ENCODE results near the gene TPK1. TPM values are rescaled to one million over a fixed set of nuclear protein-coding genes. Genes with fewer than 3 reads are reported as not detected.

TPK1 gene
- total RNA-seq, 6 experiments from 2014 or later = 3.1 to 6.7 (median 4.3) TPM

DNA sequence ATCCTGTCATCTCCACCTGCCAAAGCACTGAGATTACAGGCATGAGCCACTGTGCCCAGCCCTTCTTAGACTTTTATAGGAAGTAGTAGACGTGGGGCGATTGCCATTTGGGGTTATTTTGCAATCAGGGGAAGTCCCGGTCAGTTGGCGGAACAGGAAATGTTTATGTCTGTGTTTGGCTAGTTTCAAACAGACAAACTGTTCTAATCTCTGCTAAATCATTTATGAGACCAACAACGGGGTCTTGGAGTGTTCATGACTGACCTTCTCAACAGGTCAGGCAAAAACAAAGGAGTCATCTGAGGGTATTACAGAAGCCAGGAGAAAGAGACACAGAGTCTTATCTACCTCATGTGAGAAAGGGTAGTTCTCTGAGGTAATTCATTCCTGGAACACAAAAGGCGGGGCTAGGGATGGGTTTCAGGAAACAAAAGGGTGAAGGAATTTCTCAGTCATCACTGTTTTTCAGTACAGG, 6.6 kb upstream of the TPK1 start:
- intact Hi-C loops (cut with DNase I) = no loop called here
- ATAC-seq (peak; percentile 73 to 91 (median 80)), DNase-seq (peak in 2 of 3 donors; percentile 40 to 48)
- no peak for TF ChIP-seq POLR2A (IDR thresholded peaks at IDR 0.05)
- TF ChIP-seq, protein P1, sequence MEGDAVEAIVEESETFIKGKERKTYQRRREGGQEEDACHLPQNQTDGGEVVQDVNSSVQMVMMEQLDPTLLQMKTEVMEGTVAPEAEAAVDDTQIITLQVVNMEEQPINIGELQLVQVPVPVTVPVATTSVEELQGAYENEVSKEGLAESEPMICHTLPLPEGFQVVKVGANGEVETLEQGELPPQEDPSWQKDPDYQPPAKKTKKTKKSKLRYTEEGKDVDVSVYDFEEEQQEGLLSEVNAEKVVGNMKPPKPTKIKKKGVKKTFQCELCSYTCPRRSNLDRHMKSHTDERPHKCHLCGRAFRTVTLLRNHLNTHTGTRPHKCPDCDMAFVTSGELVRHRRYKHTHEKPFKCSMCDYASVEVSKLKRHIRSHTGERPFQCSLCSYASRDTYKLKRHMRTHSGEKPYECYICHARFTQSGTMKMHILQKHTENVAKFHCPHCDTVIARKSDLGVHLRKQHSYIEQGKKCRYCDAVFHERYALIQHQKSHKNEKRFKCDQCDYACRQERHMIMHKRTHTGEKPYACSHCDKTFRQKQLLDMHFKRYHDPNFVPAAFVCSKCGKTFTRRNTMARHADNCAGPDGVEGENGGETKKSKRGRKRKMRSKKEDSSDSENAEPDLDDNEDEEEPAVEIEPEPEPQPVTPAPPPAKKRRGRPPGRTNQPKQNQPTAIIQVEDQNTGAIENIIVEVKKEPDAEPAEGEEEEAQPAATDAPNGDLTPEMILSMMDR (IDR thresholded peaks at IDR 0.05) = no peak
- Histone ChIP-seq H3K27ac (no peak overlapping the region), H3K4me3 (no peak overlapping the region), H3K4me1 (no peaks in the 10 kb centered on the region), H3K27me3 (no peaks in the 10 kb centered on the region), H3K36me3 (no peaks in the 10 kb centered on the region), H3K9me3 (no peaks in the 10 kb centered on the region)
- WGBS (ENCODE audit: insufficient coverage, low coverage, low lambda C conversion rate, missing lambda C conversion rate) = 18% methylated on average over 6 of the region's 6 CpGs

DNA sequence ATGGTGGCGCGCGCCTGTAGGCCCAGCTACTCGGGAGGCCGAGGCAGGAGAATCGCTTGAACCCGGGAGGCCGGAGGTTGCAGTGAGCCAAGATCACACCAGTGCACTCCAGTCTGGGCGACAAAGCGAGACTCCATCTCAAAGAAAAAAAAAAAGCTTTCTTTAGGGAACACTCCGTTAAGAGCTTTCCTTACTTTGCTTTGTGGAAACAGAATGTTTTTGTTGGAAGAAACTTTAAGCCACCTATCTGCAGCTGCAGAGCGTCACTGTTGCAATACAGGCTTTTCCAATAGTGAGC, 641 bp upstream of the TPK1 start:
- intact Hi-C loops (cut with DNase I) = no loop called here
- DNase-seq (no peak), ATAC-seq (no peak)
- H3K9me3 ChIP-seq = peaks cover 0 to 3% (median 0%) of the 10 kb centered on the region in 4 donors
- peaks cover 0 to 17% (median 0%) of the 10 kb centered on the region in 4 donors for H3K4me1 ChIP-seq
- H3K4me3 ChIP-seq = peak overlapping the region; percentile 68 to 74 (median 69)
- TF ChIP-seq, protein P1 (IDR thresholded peaks at IDR 0.05) = no peak
- no peak for TF ChIP-seq POLR2A (IDR thresholded peaks at IDR 0.05)
- H3K36me3 ChIP-seq = no peaks in the 10 kb centered on the region
- H3K27ac ChIP-seq = peak overlapping the region in 2 of 3 donors; percentile 81 to 91
- H3K27me3 ChIP-seq = no peaks in the 10 kb centered on the region
- 88% methylated on average over 10 of the region's 12 CpGs for WGBS (ENCODE audit: insufficient coverage, low coverage, low lambda C conversion rate, missing lambda C conversion rate)

DNA sequence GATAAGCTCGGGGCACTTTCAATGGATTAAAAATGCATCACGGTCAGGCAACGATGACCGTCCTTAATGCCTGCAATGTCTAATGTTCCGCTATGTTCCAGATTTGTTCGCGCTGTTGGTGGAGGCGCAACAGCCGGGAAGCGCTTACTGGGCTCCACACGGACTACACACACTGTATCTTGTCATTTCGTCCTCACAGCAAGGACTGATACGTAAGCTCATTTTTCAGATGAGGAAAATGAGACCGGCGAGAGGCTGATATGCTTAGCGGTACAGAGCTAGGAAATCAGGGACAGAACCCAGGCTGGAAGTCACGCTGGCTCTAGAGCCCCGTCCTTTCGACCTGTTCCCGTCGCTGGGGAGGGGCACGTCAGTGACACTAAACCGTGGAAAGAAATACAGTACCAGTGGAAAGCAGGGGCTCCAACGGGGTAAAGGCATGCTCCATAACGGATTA, 670 bp downstream of the TPK1 start:
- H3K9me3 ChIP-seq = peaks cover 0 to 3% (median 0%) of the 10 kb centered on the region in 4 donors
- intact Hi-C loops (cut with DNase I) = no loop called here
- TF ChIP-seq POLR2A (IDR thresholded peaks at IDR 0.05) = no peak
- TF ChIP-seq, protein P1 (IDR thresholded peaks at IDR 0.05) = no peak
- H3K27ac ChIP-seq = peak overlapping the region; percentile 78 to 91 (median 81)
- 0% methylated on average over 19 of the region's 25 CpGs for WGBS (ENCODE audit: insufficient coverage, low coverage, low lambda C conversion rate, missing lambda C conversion rate)
- DNase-seq (peak; percentile 52 to 69 (median 69)), ATAC-seq (peak; percentile 62 to 71 (median 66))
- H3K4me1 ChIP-seq = peaks cover 0 to 17% (median 0%) of the 10 kb centered on the region in 4 donors
- H3K4me3 ChIP-seq = peak overlapping the region; percentile 68 to 74 (median 69)
- no peaks in the 10 kb centered on the region for H3K36me3 ChIP-seq
- no peaks in the 10 kb centered on the region for H3K27me3 ChIP-seq

DNA sequence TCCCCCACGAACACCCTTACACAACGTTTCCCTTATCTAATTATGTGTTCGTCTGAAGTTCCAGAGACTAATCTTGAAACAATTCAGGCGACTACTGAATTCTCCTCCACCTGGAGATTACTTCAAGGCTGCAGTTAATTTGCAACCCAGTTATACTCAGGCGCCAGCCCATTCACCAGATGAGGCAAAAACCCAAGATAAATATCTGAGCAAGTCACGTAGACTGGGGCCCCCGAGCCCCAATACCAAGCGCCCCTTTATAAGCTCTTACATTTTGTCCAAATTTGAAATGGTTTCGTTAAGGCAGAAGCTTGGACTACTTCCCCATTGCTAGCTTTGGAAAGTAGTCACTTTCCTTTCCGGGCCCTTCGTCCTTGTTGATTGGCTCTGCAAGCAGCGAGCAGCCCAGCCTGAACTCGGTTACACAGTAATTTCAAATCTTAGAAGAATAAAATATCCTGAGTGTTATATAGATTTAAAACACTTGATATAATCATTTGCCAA, 1.2 kb downstream of the TPK1 start:
- intact Hi-C loops (cut with DNase I) = no loop called here
- H3K9me3 ChIP-seq = peaks cover 0 to 3% (median 0%) of the 10 kb centered on the region in 4 donors
- ATAC-seq (peak; percentile 22 to 38 (median 30)), DNase-seq (peak in 1 of 3 donors; percentile 25)
- peak overlapping the region; percentile 78 to 91 (median 81) for H3K27ac ChIP-seq
- WGBS (ENCODE audit: insufficient coverage, low coverage, low lambda C conversion rate, missing lambda C conversion rate) = 18% methylated on average over 13 of the region's 13 CpGs
- no peaks in the 10 kb centered on the region for H3K27me3 ChIP-seq
- TF ChIP-seq POLR2A (IDR thresholded peaks at IDR 0.05) = no peak
- TF ChIP-seq, protein P1 (IDR thresholded peaks at IDR 0.05) = no peak
- H3K36me3 ChIP-seq = no peaks in the 10 kb centered on the region
- peak overlapping the region; percentile 68 to 74 (median 69) for H3K4me3 ChIP-seq
- H3K4me1 ChIP-seq = peaks cover 0 to 17% (median 0%) of the 10 kb centered on the region in 4 donors

Measured in right lobe of liver (tissue), 6 donors.